Measurements from ENCODE around the gene ADGRL3.

DNA sequence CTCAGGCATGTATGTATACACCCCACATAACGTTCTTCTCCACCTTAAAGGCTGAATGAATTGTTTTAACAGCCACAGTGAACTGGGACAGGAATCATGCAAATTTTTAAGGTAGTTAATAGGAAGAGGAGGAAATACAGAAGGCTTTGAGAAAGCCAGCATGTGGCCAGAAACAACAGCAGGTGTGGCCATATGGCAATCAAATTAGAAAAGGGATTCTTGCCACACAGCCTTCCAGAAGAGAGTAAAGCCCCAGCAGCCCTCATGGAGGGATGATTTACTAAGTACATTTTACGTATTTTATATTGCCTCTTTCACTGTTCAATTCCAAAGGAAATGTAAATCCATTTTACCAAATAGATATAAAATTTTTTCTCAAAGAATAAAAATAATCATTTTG lies 792.2 kb downstream of the ADGRL3 start:
- TF ChIP-seq CTCF (IDR thresholded peaks at IDR 0.05; ENCODE audit: borderline replicate concordance, extremely low read depth, low read length, poor library complexity, severe bottlenecking) (no peak), EZH2 (IDR thresholded peaks at IDR 0.05; ENCODE audit: borderline replicate concordance, low read depth, low read length, severe bottlenecking) (no peak)
